SK-N-SH (cell line): Measurements from ENCODE around the gene CACNA1G. TPM values are rescaled to one million over a fixed set of nuclear protein-coding genes. Genes with fewer than 3 reads are reported as not detected.

Experiments
- CTCF ChIA-PET: fragments of 300-600, 350-600 bp; formaldehyde crosslinking; extraction: SDS; loops from one replicate; lab custom pipeline; 2021; lab: Yijun Ruan, JAX
- POLR2A ChIA-PET: fragments of 350-600 bp; sonication (Branson Sonifier 250); formaldehyde crosslinking; extraction: SDS; loops from one replicate; lab custom pipeline; 2020; ENCODE audit warnings: antibody characterized with exemption, inconsistent platforms; lab: Yijun Ruan, JAX
- DNase-seq: peaks from one replicate; pipeline ENCODE4 v3.0.0; 2012
- H2AFZ ChIP-seq: fragments of 200-600 bp; sonication (generic); 2 replicates; pipeline ENCODE4 v1.8.1; 2016; ENCODE audit warnings: antibody characterized with exemption, mild to moderate bottlenecking, low read depth
- H3F3A ChIP-seq: fragments of 200-600 bp; sonication (generic); replicated peaks from 2 replicates; pipeline ENCODE3; 2016; ENCODE audit warnings: antibody characterized with exemption, mild to moderate bottlenecking; ENCODE audit not compliant: insufficient read depth
- H3K27ac ChIP-seq, 2 experiments: fragments of 200-500 bp in 1 of 2; fragments of 200-600 bp in 1 of 2; sonication (Bioruptor generic) in 1 of 2; sonication (generic), shearing (Covaris generic) in 1 of 2; 2 replicates each; pipeline versions ENCODE4 v1.5.1 to v1.6.1; 2014 to 2016; ENCODE audit warnings: low read depth in 2 of 2, inconsistent platforms in 1 of 2, low read length in 1 of 2, mild to moderate bottlenecking in 1 of 2, mixed read lengths in 1 of 2
- H3K27me3 ChIP-seq: fragments of 200-600 bp; sonication (generic), shearing (Covaris generic); 2 replicates; pipeline ENCODE4 v1.6.1; 2016; ENCODE audit warnings: mixed run types; ENCODE audit not compliant: insufficient read depth
- H3K36me3 ChIP-seq, 2 experiments: fragments of 200-500 bp in 1 of 2; fragments of 200-600 bp in 1 of 2; sonication (Bioruptor generic) in 1 of 2; sonication (generic) in 1 of 2; replicated peaks in 1 of 2; 2 replicates each; pipeline versions ENCODE3 to v1.5.1; 2014 to 2016; ENCODE audit warnings: low read length in 1 of 2, mild to moderate bottlenecking in 1 of 2; ENCODE audit not compliant: insufficient read depth in 2 of 2, control insufficient read depth in 1 of 2
- H3K4me1 ChIP-seq, 2 experiments: fragments of 200-500 bp in 1 of 2; fragments of 200-600 bp in 1 of 2; sonication (Bioruptor generic) in 1 of 2; sonication (generic), shearing (Covaris generic) in 1 of 2; 2 replicates each; pipeline versions ENCODE4 v1.5.1 to v1.6.1; 2014 to 2016; ENCODE audit warnings: low read depth in 1 of 2, low read length in 1 of 2, mixed run types in 1 of 2; ENCODE audit not compliant: insufficient read depth in 2 of 2, control insufficient read depth in 1 of 2
- H3K4me2 ChIP-seq: fragments of 200-600 bp; sonication (generic), shearing (Covaris generic); 2 replicates; pipeline ENCODE4 v1.6.1; 2017; ENCODE audit warnings: mixed run types
- H3K4me3 ChIP-seq, 2 experiments: fragments of 200-500 bp in 1 of 2; fragments of 200-600 bp in 1 of 2; sonication (Bioruptor generic) in 1 of 2; sonication (generic), shearing (Covaris generic) in 1 of 2; 2 replicates each; pipeline versions ENCODE4 v1.5.1 to v1.8.1; 2014 to 2016; ENCODE audit warnings: low read depth in 2 of 2, inconsistent platforms in 1 of 2, low read length in 1 of 2, mild to moderate bottlenecking in 1 of 2, mixed read lengths in 1 of 2, moderate library complexity in 1 of 2
- H3K79me2 ChIP-seq: fragments of 200-600 bp; sonication (generic); 2 replicates; pipeline ENCODE4 v1.8.1; 2017; ENCODE audit warnings: mild to moderate bottlenecking; ENCODE audit not compliant: insufficient read depth
- H3K9ac ChIP-seq: fragments of 200-600 bp; sonication (generic); 2 replicates; pipeline ENCODE4 v1.6.1; 2017; ENCODE audit warnings: mixed run types
- H3K9me2 ChIP-seq: fragments of 200-600 bp; sonication (generic); 2 replicates; pipeline ENCODE4 v1.6.1; 2017; ENCODE audit warnings: mixed run types
- H3K9me3 ChIP-seq: fragments of 200-600 bp; sonication (generic); 2 replicates; pipeline ENCODE4 v1.6.1; 2017; ENCODE audit warnings: mixed run types, mild to moderate bottlenecking, moderate library complexity
- H4K20me1 ChIP-seq: fragments of 200-600 bp; sonication (generic); 2 replicates; pipeline ENCODE4 v1.6.1; 2017; ENCODE audit warnings: mild to moderate bottlenecking, mixed run types; ENCODE audit not compliant: insufficient read depth
- CTCF ChIP-seq: fragments of 200-600 bp; sonication (generic); IDR thresholded peaks from 2 replicates; pipeline ENCODE4 v1.6.1; 2017; ENCODE audit warnings: antibody characterized with exemption, mild to moderate bottlenecking, moderate library complexity
- ELF1 ChIP-seq: IDR thresholded peaks from 2 replicates; pipeline ENCODE4 v1.4.0; 2012
- GABPA ChIP-seq: IDR thresholded peaks from 2 replicates; pipeline ENCODE4 v1.4.0; 2012; ENCODE audit warnings: low read depth, mild to moderate bottlenecking
- GATA2 ChIP-seq: sonication (generic); formaldehyde crosslinking; IDR thresholded peaks from 2 replicates; pipeline ENCODE4 v1.5.0; 2020; ENCODE audit warnings: mild to moderate bottlenecking, missing genetic modification reagents
- IRF3 ChIP-seq: fragments of 150-350 bp; IDR thresholded peaks from 2 replicates; pipeline ENCODE4 v1.6.1; 2016; ENCODE audit warnings: mild to moderate bottlenecking, low read depth, low read length
- JUND ChIP-seq: IDR thresholded peaks from 2 replicates; pipeline ENCODE4 v1.4.0; 2012
- MEF2A ChIP-seq: IDR thresholded peaks from 2 replicates; pipeline ENCODE4 v1.4.0; 2012; ENCODE audit warnings: low read depth, borderline replicate concordance
- MXI1 ChIP-seq: IDR thresholded peaks from 2 replicates; pipeline ENCODE4 v1.6.1; 2012; ENCODE audit warnings: mild to moderate bottlenecking, low read depth, low read length, improper control_type of control experiment
- NFIC ChIP-seq: IDR thresholded peaks from 2 replicates; pipeline ENCODE4 v1.4.0; 2012; ENCODE audit warnings: borderline replicate concordance
- NRF1 ChIP-seq: IDR thresholded peaks from 2 replicates; pipeline ENCODE4 v1.6.1; 2012; ENCODE audit warnings: low read depth, mild to moderate bottlenecking, low read length
- POLR2AphosphoS5 ChIP-seq: IDR thresholded peaks from 2 replicates; pipeline ENCODE4 v1.6.1; 2012; ENCODE audit warnings: low read depth, low read length
- RAD21 ChIP-seq: IDR thresholded peaks from 2 replicates; pipeline ENCODE4 v1.6.1; 2012; ENCODE audit warnings: mild to moderate bottlenecking, low read length
- REST ChIP-seq: IDR thresholded peaks from 2 replicates; pipeline ENCODE4 v1.6.1; 2012; ENCODE audit warnings: mild to moderate bottlenecking, low read depth, low read length, moderate library complexity
- RFX5 ChIP-seq: IDR thresholded peaks from 2 replicates; pipeline ENCODE4 v1.6.1; 2012; ENCODE audit warnings: mild to moderate bottlenecking, improper control_type of control experiment, low read length
- RXRA ChIP-seq: IDR thresholded peaks from 2 replicates; pipeline ENCODE4 v1.4.0; 2012; ENCODE audit warnings: low read depth, mild to moderate bottlenecking, borderline replicate concordance
- USF1 ChIP-seq: IDR thresholded peaks from 2 replicates; pipeline ENCODE4 v1.4.0; 2012; ENCODE audit warnings: low read depth, borderline replicate concordance
- USF2 ChIP-seq: fragments of 150-350 bp; IDR thresholded peaks from 2 replicates; pipeline ENCODE4 v1.6.1; 2017; ENCODE audit warnings: antibody characterized with exemption, low read length, low read depth, borderline replicate concordance
- ZBTB33 ChIP-seq: IDR thresholded peaks from 2 replicates; pipeline ENCODE4 v1.4.0; 2012; ENCODE audit warnings: low read depth, borderline replicate concordance
- WGBS: methylation state at CpG from one replicate; pipeline ENCODE4 v1.1.6; 2017; ENCODE audit warnings: low lambda C conversion rate; 5-methylcytosine and 5-hydroxymethylcytosine counted together
- polyA plus RNA-seq, 3 experiments: library from polyadenylated mRNA; depleted of rRNA; stranded (reverse); fragments of >200 nt; gene quantifications; 2 replicates each; pipeline ENCODE4 v1.2.3, GENCODE V29; 2012

Gene CACNA1G
- polyA plus RNA-seq, 1 of the 3 experiments (the other 2 are of a cell fraction) = 0.21 TPM

GRCh38 chr17:50565402-50566350 lies 5.2 kb downstream of the CACNA1G start (continued):
- TF ChIP-seq USF2 = peak; percentile 57; the same call in 1 of the 2 replicates
- no peak for TF ChIP-seq MEF2A
- TF ChIP-seq NRF1 = no peak
- peak; percentile 95 for TF ChIP-seq MXI1
- TF ChIP-seq USF1 = peak; percentile 69; the same call in 1 of the 2 replicates

- Histone ChIP-seq H3K4me2 (no peak overlapping the region), H4K20me1 (no peaks in the 10 kb centered on the region), H3K4me1 (peaks cover 10 to 75% of the 10 kb centered on the region in 2 experiments), H3K36me3 (no peaks in the 10 kb centered on the region), H3F3A (peaks cover 12% of the 10 kb centered on the region), H3K4me3 (no peak overlapping the region), H3K9ac (no peak overlapping the region), H3K9me2 (no peaks in the 10 kb centered on the region), H3K79me2 (no peaks in the 10 kb centered on the region), H3K9me3 (no peaks in the 10 kb centered on the region), H2AFZ (no peak overlapping the region), H3K27me3 (peaks cover 22% of the 10 kb centered on the region), H3K27ac (no peak overlapping the region)
- TF ChIP-seq RXRA = no peak
- no peak for TF ChIP-seq RFX5
- no peak for TF ChIP-seq RAD21
- TF ChIP-seq GATA2 = no peak
- no peak for TF ChIP-seq ELF1
- TF ChIP-seq POLR2AphosphoS5 = no peak
- TF ChIP-seq JUND = no peak
- no peak for TF ChIP-seq REST
- no peak for TF ChIP-seq NFIC
- no peak for TF ChIP-seq IRF3
- no peak for TF ChIP-seq CTCF
- no peak for TF ChIP-seq GABPA
- TF ChIP-seq ZBTB33 = no peak
- TF ChIP-seq USF2 = no peak
- ChIA-PET CTCF (interaction anchor here (0.6 to 1.6 kb wide), 6 partner anchors 8 to 159 kb away, joined by 3 to 6 read pairs (median 4); no protein-coding TSS in a partner anchor), POLR2A (no interaction called here)
- WGBS = 69% methylated on average over 2 of the region's 2 CpGs
- DNase-seq = no peak
These were observed 6.4 kb downstream of the CACNA1G start for GRCh38 chr17:50566886-50567285.
